Heart left ventricle (tissue), 16 donors: ENCODE data around the gene KLHL29. TPM values are rescaled to one million over a fixed set of nuclear protein-coding genes. Genes with fewer than 3 reads are reported as not detected.

Source experiments
- ATAC-seq, 4 donors: fragments of 200-7000 bp; cut with Tn5 transposase; one replicate each; pipeline ENCODE4 v1.9.1; 2020 to 2022; ENCODE audit warnings: moderate library complexity in 4 of 4, mild to moderate bottlenecking in 3 of 4, moderate number of reproducible peaks in 1 of 4
- DNase-seq, 5 donors: peaks; one replicate each; pipeline ENCODE4 v3.0.0-alpha.2; 2020
- H3K27ac ChIP-seq, 12 donors: fragments of 200-600 bp; sonication (generic) in 4 of 12; one replicate each; pipeline versions ENCODE4 v1.5.0 to v1.8.0; 2016 to 2022; ENCODE audit warnings: mild to moderate bottlenecking in 2 of 12
- H3K27me3 ChIP-seq, 9 donors: fragments of 200-600 bp; sonication (generic) in 2 of 9; one replicate each; pipeline versions ENCODE4 v1.5.1 to v1.8.0; 2016 to 2022; ENCODE audit warnings: mild to moderate bottlenecking in 3 of 9
- H3K36me3 ChIP-seq, 9 donors: fragments of 200-600 bp; sonication (generic) in 2 of 9; one replicate each; pipeline versions ENCODE4 v1.5.0 to v1.8.0; 2018 to 2022; ENCODE audit warnings: mild to moderate bottlenecking in 2 of 9
- H3K4me1 ChIP-seq, 12 donors: fragments of 200-600 bp; sonication (generic) in 4 of 12; one replicate each; pipeline versions ENCODE4 v1.5.0 to v1.8.0; 2016 to 2022; ENCODE audit warnings: mild to moderate bottlenecking in 3 of 12
- H3K4me3 ChIP-seq, 12 donors: fragments of 200-600 bp; sonication (generic) in 4 of 12; one replicate each; pipeline versions ENCODE4 v1.5.0 to v1.8.0; 2017 to 2022; ENCODE audit warnings: mild to moderate bottlenecking in 9 of 12, moderate library complexity in 4 of 12
- H3K9me3 ChIP-seq, 12 donors: fragments of 200-600 bp; sonication (generic) in 4 of 12; one replicate each; pipeline versions ENCODE4 v1.5.0 to v1.8.0; 2016 to 2022; ENCODE audit warnings: mild to moderate bottlenecking in 1 of 12
- POLR2A ChIP-seq, 2 donors: fragments of 450-650 bp; IDR thresholded peaks; one replicate each; pipeline ENCODE4 v1.6.1; 2017; ENCODE audit warnings: antibody characterized with exemption in 2 of 2, mild to moderate bottlenecking in 2 of 2, moderate library complexity in 2 of 2
- WGBS, 4 donors: extraction: QIAGEN DNeasy Blood & Tissue Kit in 2 of 4; methylation state at CpG; one replicate each; pipeline versions ENCODE4 v1.1.5 to v1.1.7; 2013 to 2018; 5-methylcytosine and 5-hydroxymethylcytosine counted together
- intact Hi-C, 10 donors: fragments of 100-400 bp; cut with DNase I; formaldehyde crosslinking; loops; one replicate each; pipeline versions ENCODE4 v1.11.1 to v1.14.2; 2022
- polyA plus RNA-seq, 2 donors: library from polyadenylated mRNA; stranded (reverse); fragments of 200-250 nt; gene quantifications; one replicate each; pipeline ENCODE4 v1.2.3, GENCODE V29; 2013
- total RNA-seq, 9 donors: library from RNA; depleted of rRNA in 2 of 9; stranded (reverse); fragments of >200 nt in 2 of 9; fragmentation: NEBNext Ultra II Directional in 3 of 9; extraction: Animal tissue kit (Norgen Biotek cat#: 25700) in 3 of 9; gene quantifications; one replicate each; pipeline versions ENCODE4 v1.1.0 to v1.2.4, GENCODE V29; 2016 to 2023
- TF ChIP-seq, protein P1 (sequence below), 12 donors: fragments of 200-600 bp; sonication (generic) in 4 of 12; IDR thresholded peaks; one replicate each; pipeline versions ENCODE4 v1.5.0 to v1.8.0; 2018 to 2022; ENCODE audit warnings: antibody characterized with exemption in 12 of 12, mild to moderate bottlenecking in 5 of 12
- donor health status: ischemic (EF 13 %, LVEDD 7.1; RV severe dilation, severe dysfunction).
- donor health status: healthy with polysubstance abuse.
- donor health status: DM: no; HTN: yes; CAD: no.
- donor health status: DM: no; HTN: no; CAD: no.
- donor health status: ischemic (EF 25% LVEDD 6.9; RV normal size, moderate dysfunction).
- donor health status: ischemic (EF 25% LVEDD 5.7; RV mildly dilated, moderate dysfunction).
- donor health status: healthy.
- donor health status: DM: yes; HTN: yes; CAD: no.
- donor health status: ischemic (EF 35%, LVEDD 5.7; RV mildly dilated, moderate dysfunction).
- donor health status: nonischemic (EF 11% LVEDD 7.7; RV severe dilation, severe dysfunction).
- donor health status: DM: yes; HTN: yes; CAD: no.
- donor health status: PGD.
- donor health status: ischemic (EF 29% LVEDD 5.4; RV normal size, mild dysfunction).
- donor health status: nonischemic (EF 23%, LVEDD 6.1; RV moderate dilation, normal function).

Gene KLHL29
- total and polyA plus RNA-seq, 11 donors: 0.74 to 2.7 (median 1.1) TPM

DNA sequence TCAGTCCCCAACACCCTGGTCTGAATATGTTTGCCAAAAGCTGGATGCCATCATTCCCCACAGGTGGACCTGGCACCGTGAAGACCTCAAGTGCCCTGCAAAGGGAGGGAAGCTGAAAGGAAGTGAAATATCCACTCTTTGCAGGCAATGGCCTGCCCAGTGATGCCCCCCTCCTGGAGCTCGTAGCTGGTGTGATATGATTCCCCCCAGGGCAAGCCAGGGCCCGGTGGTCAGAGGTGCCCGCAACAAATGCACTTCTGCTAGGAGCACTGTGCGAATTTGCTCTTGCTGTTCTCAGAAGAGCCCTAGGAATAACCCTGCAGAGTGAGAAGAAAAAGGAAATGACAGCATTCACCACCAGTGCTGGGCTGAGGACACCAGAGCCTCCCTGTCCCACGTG lies 247.4 kb downstream of the KLHL29 start:
- 64 to 83% (median 76%) methylated on average over 5 to 6 of the region's 6 CpGs for WGBS, 4 donors
- Histone ChIP-seq H3K4me3 (no peak overlapping the region), H3K9me3 (no peaks in the 10 kb centered on the region), H3K36me3 (no peaks in the 10 kb centered on the region), H3K4me1 (peaks cover 1 to 15% (median 9%) of the 10 kb centered on the region in 12 donors), H3K27me3 (no peaks in the 10 kb centered on the region), H3K27ac (no peak overlapping the region)
- intact Hi-C loops: no loop called here
- DNase-seq (peak in 1 of 5 donors; percentile 12), ATAC-seq (no peak)
- no peak for TF ChIP-seq POLR2A (IDR thresholded peaks at IDR 0.05)
- TF ChIP-seq, protein P1, sequence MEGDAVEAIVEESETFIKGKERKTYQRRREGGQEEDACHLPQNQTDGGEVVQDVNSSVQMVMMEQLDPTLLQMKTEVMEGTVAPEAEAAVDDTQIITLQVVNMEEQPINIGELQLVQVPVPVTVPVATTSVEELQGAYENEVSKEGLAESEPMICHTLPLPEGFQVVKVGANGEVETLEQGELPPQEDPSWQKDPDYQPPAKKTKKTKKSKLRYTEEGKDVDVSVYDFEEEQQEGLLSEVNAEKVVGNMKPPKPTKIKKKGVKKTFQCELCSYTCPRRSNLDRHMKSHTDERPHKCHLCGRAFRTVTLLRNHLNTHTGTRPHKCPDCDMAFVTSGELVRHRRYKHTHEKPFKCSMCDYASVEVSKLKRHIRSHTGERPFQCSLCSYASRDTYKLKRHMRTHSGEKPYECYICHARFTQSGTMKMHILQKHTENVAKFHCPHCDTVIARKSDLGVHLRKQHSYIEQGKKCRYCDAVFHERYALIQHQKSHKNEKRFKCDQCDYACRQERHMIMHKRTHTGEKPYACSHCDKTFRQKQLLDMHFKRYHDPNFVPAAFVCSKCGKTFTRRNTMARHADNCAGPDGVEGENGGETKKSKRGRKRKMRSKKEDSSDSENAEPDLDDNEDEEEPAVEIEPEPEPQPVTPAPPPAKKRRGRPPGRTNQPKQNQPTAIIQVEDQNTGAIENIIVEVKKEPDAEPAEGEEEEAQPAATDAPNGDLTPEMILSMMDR (IDR thresholded peaks at IDR 0.05): no peak

DNA sequence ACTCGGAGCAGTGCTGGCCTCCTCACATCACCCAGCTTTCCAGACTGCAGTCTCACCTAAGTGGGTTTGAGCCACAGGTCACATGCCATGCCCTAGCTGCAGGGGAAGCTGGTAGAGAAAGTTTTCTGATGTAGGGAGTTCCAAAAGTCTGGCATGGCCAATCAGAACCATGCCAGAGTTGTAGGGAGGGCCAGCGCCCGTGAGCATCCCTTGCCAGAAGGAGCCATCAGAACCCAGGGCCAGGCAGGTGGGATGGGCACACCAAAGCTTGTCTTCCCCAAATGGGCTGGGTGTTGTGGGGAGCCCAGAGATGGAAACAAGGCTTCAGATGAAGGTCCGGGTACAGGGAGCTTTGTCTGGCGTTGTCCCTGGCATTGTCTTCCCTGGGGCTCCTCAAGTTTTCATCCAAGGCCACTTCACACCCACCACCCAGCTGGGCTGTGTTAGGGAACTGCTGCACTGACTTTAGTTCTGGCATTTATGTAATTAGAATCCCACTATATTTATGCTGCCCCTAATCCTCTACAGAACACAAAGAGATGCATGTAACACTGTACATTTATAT lies 247.9 kb downstream of the KLHL29 start:
- H3K4me1 ChIP-seq: peaks cover 5 to 19% (median 13%) of the 10 kb centered on the region in 12 donors
- H3K27ac ChIP-seq: no peak overlapping the region
- H3K9me3 ChIP-seq: no peaks in the 10 kb centered on the region
- TF ChIP-seq, protein P1 (IDR thresholded peaks at IDR 0.05): no peak
- TF ChIP-seq POLR2A (IDR thresholded peaks at IDR 0.05): no peak
- intact Hi-C loops: no loop called here
- WGBS, 4 donors: 89 to 96% (median 94%) methylated on average over 3 to 5 of the region's 5 CpGs
- DNase-seq: peak in 1 of 5 donors; percentile 20
- no peaks in the 10 kb centered on the region for H3K27me3 ChIP-seq
- ATAC-seq: no peak
- no peaks in the 10 kb centered on the region for H3K36me3 ChIP-seq
- no peak overlapping the region for H3K4me3 ChIP-seq

DNA sequence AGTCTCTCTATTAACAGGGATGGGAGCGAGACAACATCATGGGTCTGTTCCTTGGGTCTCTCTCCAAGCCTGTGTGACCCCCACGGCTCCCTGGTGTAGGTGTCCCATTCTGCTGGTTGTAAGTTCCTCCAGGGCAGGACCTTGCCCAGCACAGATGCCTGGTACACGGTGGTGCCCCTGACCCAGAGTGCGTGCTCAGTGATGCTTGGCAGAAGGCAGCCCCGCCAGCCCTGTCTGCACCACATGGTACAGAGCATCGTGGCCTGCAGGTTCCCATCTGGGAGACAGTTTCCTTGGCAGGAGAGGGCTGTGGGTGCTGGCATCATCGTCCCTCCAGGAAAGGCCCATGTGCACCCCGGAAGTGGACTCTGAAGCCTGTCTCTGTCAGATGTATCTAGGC lies 249.0 kb downstream of the KLHL29 start:
- intact Hi-C loops: no loop called here
- ATAC-seq: no peak
- DNase-seq: peak in 2 of 5 donors; percentile 12 to 45
- Histone ChIP-seq H3K4me3 (no peak overlapping the region), H3K27me3 (no peaks in the 10 kb centered on the region), H3K9me3 (no peaks in the 10 kb centered on the region), H3K27ac (no peak overlapping the region), H3K4me1 (peaks cover 5 to 19% (median 13%) of the 10 kb centered on the region in 12 donors), H3K36me3 (no peaks in the 10 kb centered on the region)
- 93 to 97% (median 94%) methylated on average over 7 to 8 of the region's 8 CpGs for WGBS, 4 donors
- TF ChIP-seq, protein P1 (IDR thresholded peaks at IDR 0.05): no peak

DNA sequence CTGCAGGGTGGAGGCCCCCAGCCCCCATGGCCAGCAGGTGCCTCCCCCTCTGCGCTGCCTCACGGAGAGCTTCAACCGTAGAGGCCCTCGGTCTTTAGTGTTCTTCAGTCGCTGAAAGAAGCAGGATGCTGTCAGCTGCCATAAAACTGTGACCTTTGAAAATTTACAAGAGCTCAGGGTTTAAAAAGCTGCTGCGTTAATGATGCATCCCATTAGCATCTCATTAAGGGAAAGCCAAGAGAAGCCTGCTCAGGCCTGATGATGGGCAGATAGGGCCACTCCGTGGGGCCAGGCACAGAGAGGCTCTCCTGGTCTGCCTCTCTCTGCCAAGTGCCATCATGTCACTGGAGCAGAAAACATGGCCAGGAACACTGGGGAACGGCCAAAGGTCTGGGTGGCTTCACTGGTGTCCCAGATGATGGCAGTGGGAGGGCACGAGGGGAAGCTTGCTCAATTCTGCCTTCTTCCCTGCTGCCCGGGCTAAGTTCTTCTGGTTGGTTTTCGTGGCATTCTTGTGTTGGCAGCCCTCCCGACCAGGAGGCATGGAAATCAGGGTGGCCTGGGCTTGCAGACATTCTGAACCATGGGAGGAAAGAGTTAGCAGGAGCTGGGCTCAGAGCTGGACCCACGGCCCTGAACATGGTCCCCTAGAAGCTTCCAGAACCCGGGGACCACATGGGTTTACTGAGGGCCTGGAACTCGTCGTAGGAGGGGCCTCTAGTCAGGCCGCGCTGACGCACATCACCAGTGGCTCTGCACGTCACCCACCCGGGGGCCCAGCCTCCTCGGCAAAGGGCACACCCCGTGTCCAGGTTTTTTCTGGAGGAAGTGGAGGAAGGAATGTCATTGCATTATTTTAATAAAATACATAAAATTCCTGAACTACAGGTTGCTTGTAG lies 250.7 kb downstream of the KLHL29 start:
- 91 to 95% (median 93%) methylated on average over 23 of the region's 23 CpGs for WGBS, 4 donors
- intact Hi-C loops: loop anchor here in 1 of 10 donors (5.0 kb wide), 1 partner anchor 127 kb away; no protein-coding TSS in a partner anchor
- H3K36me3 ChIP-seq: peaks cover 0 to 10% (median 0%) of the 10 kb centered on the region in 9 donors
- ATAC-seq (no peak), DNase-seq (peak in 2 of 5 donors; percentile 1 to 55)
- peaks cover 5 to 19% (median 13%) of the 10 kb centered on the region in 12 donors for H3K4me1 ChIP-seq
- H3K9me3 ChIP-seq: no peaks in the 10 kb centered on the region
- TF ChIP-seq, protein P1 (IDR thresholded peaks at IDR 0.05): no peak
- TF ChIP-seq POLR2A (IDR thresholded peaks at IDR 0.05): no peak
- no peak overlapping the region for H3K4me3 ChIP-seq
- H3K27me3 ChIP-seq: no peaks in the 10 kb centered on the region
- H3K27ac ChIP-seq: no peak overlapping the region
